Kidney (tissue), 14 donors: Measurements from ENCODE around the gene CNNM4. TPM values are rescaled to one million over a fixed set of nuclear protein-coding genes. Genes with fewer than 3 reads are reported as not detected.

Source experiments
- DNase-seq, 5 donors: peaks; one replicate each; pipeline ENCODE4 v3.0.0-alpha.2; 2013 to 2020
- FAIRE-seq: peaks from 2 replicates; lab custom pipeline; 2012; peaks lifted over from hg19 to GRCh38; lab: Jason Lieb, UNC
- H3K27ac ChIP-seq, 2 donors: one replicate each; pipeline ENCODE4 v1.7.0; 2013; ENCODE audit warnings: low read depth in 2 of 2, low read length in 2 of 2, inconsistent platforms in 1 of 2
- H3K27me3 ChIP-seq: one replicate; pipeline ENCODE4 v1.7.1; 2013; ENCODE audit warnings: low read length, inconsistent platforms; ENCODE audit not compliant: control insufficient read depth, insufficient read depth
- H3K36me3 ChIP-seq, 3 donors: one replicate each; pipeline versions ENCODE4 v1.7.0 to v1.7.1; 2013; ENCODE audit warnings: low read length in 3 of 3, control low read depth in 1 of 3, inconsistent platforms in 1 of 3; ENCODE audit not compliant: insufficient read depth in 3 of 3, control insufficient read depth in 2 of 3
- H3K4me1 ChIP-seq, 3 donors: one replicate each; pipeline versions ENCODE4 v1.7.0 to v1.7.1; 2013; ENCODE audit warnings: low read length in 3 of 3, inconsistent platforms in 1 of 3, low read depth in 1 of 3; ENCODE audit not compliant: control insufficient read depth in 2 of 3, insufficient read depth in 2 of 3
- H3K4me3 ChIP-seq, 3 donors: one replicate each; pipeline versions ENCODE4 v1.7.0 to v1.8.1; 2013; ENCODE audit warnings: low read length in 3 of 3, control low read depth in 1 of 3, inconsistent platforms in 1 of 3
- H3K9ac ChIP-seq, 3 donors: one replicate each; pipeline versions ENCODE4 v1.7.0 to v1.7.1; 2013; ENCODE audit warnings: low read length in 3 of 3, control low read depth in 1 of 3, inconsistent platforms in 1 of 3
- H3K9me3 ChIP-seq, 3 donors: one replicate each; pipeline versions ENCODE4 v1.7.0 to v1.7.1; 2013; ENCODE audit warnings: low read length in 3 of 3, control low read depth in 1 of 3, inconsistent platforms in 1 of 3; ENCODE audit not compliant: control insufficient read depth in 2 of 3, insufficient read depth in 1 of 3
- CTCF ChIP-seq: IDR thresholded peaks from 3 replicates; pipeline ENCODE4 v1.5.1; 2012; ENCODE audit warnings: mild to moderate bottlenecking, moderate library complexity, borderline replicate concordance; ENCODE audit not compliant: insufficient read depth; ENCODE audit errors: extremely low read depth
- intact Hi-C: fragments of 100-400 bp; cut with DNase I; formaldehyde crosslinking; loops from one replicate; pipeline ENCODE4 v1.11.1; 2022
- polyA plus RNA-seq: library from polyadenylated mRNA; stranded (reverse); fragments of 350-450 nt; fragmentation: Illumina TruSeq; extraction: RNeasy Lipid Tissue Mini Kit (QIAGEN cat#74804); gene quantifications from one replicate; pipeline ENCODE4 v1.2.3, GENCODE V29; 2014; ENCODE audit warnings: low read depth, low replicate concordance; ENCODE audit not compliant: insufficient read depth
- total RNA-seq: library from RNA; stranded (reverse); fragmentation: NEBNext Ultra II Directional; extraction: Animal tissue kit (Norgen Biotek cat#: 25700); gene quantifications from one replicate; pipeline ENCODE4 v1.2.1, GENCODE V29; 2021
- donor health status: control.
- donor health status: control.
- donor health status: control.
- donor health status: control.
- donor health status: control.
- donor health status: DM: yes; HTN: yes; CAD: no.
- donor health status: Normal renal cell carcinoma (clear cell type).

Gene CNNM4
- total and polyA plus RNA-seq, 2 donors from 2014 or later: 3.7 to 14.5 TPM

GRCh38 chr2:96737251-96737650 is 23.5 kb upstream of the CNNM4 start:
- no peak for DNase-seq
- intact Hi-C loops: no loop called here
- Histone ChIP-seq H3K4me3 (no peak overlapping the region), H3K9ac (no peak overlapping the region), H3K36me3 (peaks cover 3 to 28% (median 18%) of the 10 kb centered on the region in 3 donors), H3K27ac (no peak overlapping the region), H3K4me1 (peaks cover 0 to 14% (median 8%) of the 10 kb centered on the region in 3 donors), H3K27me3 (no peaks in the 10 kb centered on the region), H3K9me3 (no peaks in the 10 kb centered on the region)
- FAIRE-seq: no peak
- no peak for TF ChIP-seq CTCF

GRCh38 chr2:96737831-96738230 is 22.9 kb upstream of the CNNM4 start:
- Histone ChIP-seq H3K4me1 (peaks cover 0 to 14% (median 8%) of the 10 kb centered on the region in 3 donors), H3K9ac (peak overlapping the region in 1 of 3 donors; percentile 22), H3K27ac (no peak overlapping the region), H3K9me3 (no peaks in the 10 kb centered on the region), H3K36me3 (peaks cover 3 to 27% (median 18%) of the 10 kb centered on the region in 3 donors), H3K27me3 (no peaks in the 10 kb centered on the region), H3K4me3 (peak overlapping the region in 2 of 3 donors; percentile 4 to 7)
- intact Hi-C loops: no loop called here
- FAIRE-seq (no peak), DNase-seq (no peak)
- TF ChIP-seq CTCF: no peak

- Histone ChIP-seq H3K4me1 (peaks cover 0 to 14% (median 8%) of the 10 kb centered on the region in 3 donors), H3K27me3 (no peaks in the 10 kb centered on the region), H3K9me3 (no peaks in the 10 kb centered on the region), H3K27ac (peak overlapping the region; percentile 81 to 85), H3K9ac (peak overlapping the region; percentile 34 to 91 (median 78)), H3K4me3 (peak overlapping the region; percentile 67 to 87 (median 80)), H3K36me3 (peaks cover 0 to 16% (median 6%) of the 10 kb centered on the region in 3 donors)
- TF ChIP-seq CTCF: no peak
- intact Hi-C loops: no loop called here
- DNase-seq: peak in 1 of 5 donors; percentile 26
- FAIRE-seq: no peak
Observed at GRCh38 chr2:96739076-96739632, 21.5 kb upstream of the CNNM4 start.
